Fibroblast of lung (primary cell): Measurements from ENCODE around the gene SPINDOC.

Experiments
- EZH2 ChIP-seq: IDR thresholded peaks from 2 replicates; pipeline ENCODE4 v1.5.1; 2012; ENCODE audit warnings: low read length, control low read depth, mild to moderate bottlenecking; ENCODE audit errors: missing control alignments
- TF ChIP-seq, protein P1 (sequence below), 2 donors: IDR thresholded peaks in 1 of 2; conservative IDR thresholded peaks in 1 of 2; 1 replicate in 1 of 2; 2 replicates in 1 of 2; pipeline ENCODE4 v1.5.1; 2011 to 2012; ENCODE audit warnings: low read length in 2 of 2, control low read depth in 1 of 2, inconsistent platforms in 1 of 2, low read depth in 1 of 2, mild to moderate bottlenecking in 1 of 2

DNA sequence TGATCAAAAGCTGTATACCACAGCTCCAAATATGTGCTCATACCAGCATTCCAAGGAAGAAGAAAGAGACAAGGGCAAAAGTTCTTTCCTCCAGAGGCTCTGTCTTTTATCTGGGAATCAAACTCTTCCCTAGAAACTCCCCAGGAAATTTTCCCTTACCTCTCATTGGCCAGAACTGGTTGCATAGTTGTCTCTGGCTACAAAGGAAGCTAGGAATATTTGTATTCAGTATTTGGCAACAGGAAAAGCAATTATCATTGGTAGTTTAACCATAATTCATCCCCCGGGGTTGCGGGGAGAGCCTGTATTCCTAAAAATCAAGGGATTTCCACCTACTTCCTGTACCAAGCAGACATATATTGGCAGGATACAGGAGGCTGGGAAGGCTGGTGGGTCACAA lies 34.2 kb upstream of the SPINDOC start:
- TF ChIP-seq, protein P1, sequence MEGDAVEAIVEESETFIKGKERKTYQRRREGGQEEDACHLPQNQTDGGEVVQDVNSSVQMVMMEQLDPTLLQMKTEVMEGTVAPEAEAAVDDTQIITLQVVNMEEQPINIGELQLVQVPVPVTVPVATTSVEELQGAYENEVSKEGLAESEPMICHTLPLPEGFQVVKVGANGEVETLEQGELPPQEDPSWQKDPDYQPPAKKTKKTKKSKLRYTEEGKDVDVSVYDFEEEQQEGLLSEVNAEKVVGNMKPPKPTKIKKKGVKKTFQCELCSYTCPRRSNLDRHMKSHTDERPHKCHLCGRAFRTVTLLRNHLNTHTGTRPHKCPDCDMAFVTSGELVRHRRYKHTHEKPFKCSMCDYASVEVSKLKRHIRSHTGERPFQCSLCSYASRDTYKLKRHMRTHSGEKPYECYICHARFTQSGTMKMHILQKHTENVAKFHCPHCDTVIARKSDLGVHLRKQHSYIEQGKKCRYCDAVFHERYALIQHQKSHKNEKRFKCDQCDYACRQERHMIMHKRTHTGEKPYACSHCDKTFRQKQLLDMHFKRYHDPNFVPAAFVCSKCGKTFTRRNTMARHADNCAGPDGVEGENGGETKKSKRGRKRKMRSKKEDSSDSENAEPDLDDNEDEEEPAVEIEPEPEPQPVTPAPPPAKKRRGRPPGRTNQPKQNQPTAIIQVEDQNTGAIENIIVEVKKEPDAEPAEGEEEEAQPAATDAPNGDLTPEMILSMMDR (conservative IDR thresholded peaks at IDR 0.05 in 1 of 2, IDR thresholded peaks at IDR 0.05 in 1 of 2; ENCODE audit: low read depth in 1 of 2, low read length in 2 of 2): no peak
- no peak for TF ChIP-seq EZH2
